COLO829 (cell line): ENCODE data around the gene SLC6A1.

Experiments used
- DNase-seq: peaks from one replicate; pipeline ENCODE4 v3.0.0; 2012; ENCODE audit warnings: low spot score

SLC6A1 gene

GRCh38 chr3:10970306-10970960, 22.1 kb upstream of the SLC6A1 start:
- no peak for DNase-seq

GRCh38 chr3:10972072-10972782, 20.3 kb upstream of the SLC6A1 start:
- DNase-seq = no peak

- no peak for DNase-seq
Measured at GRCh38 chr3:10973046-10973595, 19.4 kb upstream of the SLC6A1 start.

- no peak for DNase-seq
Measured at GRCh38 chr3:10974131-10974530, 18.4 kb upstream of the SLC6A1 start.

GRCh38 chr3:10974746-10975375, 17.7 kb upstream of the SLC6A1 start:
- DNase-seq = no peak

- DNase-seq = no peak
Measured at GRCh38 chr3:10975695-10976234, 16.8 kb upstream of the SLC6A1 start.

- DNase-seq = no peak
Measured at GRCh38 chr3:10976770-10977169, 15.8 kb upstream of the SLC6A1 start.

- no peak for DNase-seq
Measured at GRCh38 chr3:10977892-10978510, 14.5 kb upstream of the SLC6A1 start.

- DNase-seq = no peak
Measured at GRCh38 chr3:10978956-10979355, 13.6 kb upstream of the SLC6A1 start.

- no peak for DNase-seq
Measured at GRCh38 chr3:10980312-10980711, 12.2 kb upstream of the SLC6A1 start.

- no peak for DNase-seq
Measured at GRCh38 chr3:10981031-10981430, 11.5 kb upstream of the SLC6A1 start.

- DNase-seq = no peak
Measured at GRCh38 chr3:10981961-10982360, 10.6 kb upstream of the SLC6A1 start.

- DNase-seq = no peak
Measured at GRCh38 chr3:10982782-10983181, 9.8 kb upstream of the SLC6A1 start.

GRCh38 chr3:10983219-10983916, 9.2 kb upstream of the SLC6A1 start:
- peak; percentile 35 for DNase-seq

GRCh38 chr3:10984371-10984896, 8.1 kb upstream of the SLC6A1 start:
- DNase-seq = no peak

GRCh38 chr3:10985181-10985580, 7.4 kb upstream of the SLC6A1 start:
- DNase-seq = no peak

GRCh38 chr3:10986592-10986991, 6.0 kb upstream of the SLC6A1 start:
- DNase-seq = no peak

GRCh38 chr3:10988001-10988665, 4.4 kb upstream of the SLC6A1 start:
- no peak for DNase-seq

GRCh38 chr3:10988991-10989484, 3.5 kb upstream of the SLC6A1 start:
- DNase-seq = no peak

- no peak for DNase-seq
Measured at GRCh38 chr3:10992943-10993728, 588 bp downstream of the SLC6A1 start.
